Esophagus mucosa (tissue), 1 donor: ENCODE data around the gene SPRY4. TPM values are rescaled to one million over a fixed set of nuclear protein-coding genes. Genes with fewer than 3 reads are reported as not detected.

Source experiments
- total RNA-seq: library from RNA; stranded (reverse); gene quantifications from one replicate; pipeline ENCODE4 v1.2.4, GENCODE V29; 2023
- donor health status: DM: yes; HTN: yes; CAD: no.

The SPRY4 gene
- total RNA-seq, 1 donor from 2014 or later: 2.6 TPM

Other genes with a start within 250 kb of the SPRY4 start
- gene NDFIP1, start 216.2 kb downstream of the SPRY4 start, total RNA-seq: 30.7 TPM